HEK293T (cell line): Measurements from ENCODE around the gene PAPSS1.

Experiments used
- ARNT ChIP-seq: fragments of 450-650 bp; IDR thresholded peaks from 2 replicates; pipeline ENCODE4 v1.6.1; 2017; ENCODE audit warnings: mild to moderate bottlenecking
- BHLHE40 ChIP-seq: fragments of 450-650 bp; IDR thresholded peaks from 2 replicates; pipeline ENCODE4 v1.6.1; 2016; ENCODE audit warnings: mild to moderate bottlenecking, moderate library complexity, borderline replicate concordance
- NFRKB ChIP-seq: fragments of 450-650 bp; IDR thresholded peaks from 2 replicates; pipeline ENCODE4 v1.6.1; 2016; ENCODE audit warnings: mild to moderate bottlenecking, moderate library complexity
- SP1 ChIP-seq: fragments of 450-650 bp; IDR thresholded peaks from 2 replicates; pipeline ENCODE4 v1.6.1; 2017
- SUZ12 ChIP-seq: fragments of 450-650 bp; IDR thresholded peaks from 2 replicates; pipeline ENCODE4 v1.6.1; 2016; ENCODE audit warnings: mild to moderate bottlenecking

DNA sequence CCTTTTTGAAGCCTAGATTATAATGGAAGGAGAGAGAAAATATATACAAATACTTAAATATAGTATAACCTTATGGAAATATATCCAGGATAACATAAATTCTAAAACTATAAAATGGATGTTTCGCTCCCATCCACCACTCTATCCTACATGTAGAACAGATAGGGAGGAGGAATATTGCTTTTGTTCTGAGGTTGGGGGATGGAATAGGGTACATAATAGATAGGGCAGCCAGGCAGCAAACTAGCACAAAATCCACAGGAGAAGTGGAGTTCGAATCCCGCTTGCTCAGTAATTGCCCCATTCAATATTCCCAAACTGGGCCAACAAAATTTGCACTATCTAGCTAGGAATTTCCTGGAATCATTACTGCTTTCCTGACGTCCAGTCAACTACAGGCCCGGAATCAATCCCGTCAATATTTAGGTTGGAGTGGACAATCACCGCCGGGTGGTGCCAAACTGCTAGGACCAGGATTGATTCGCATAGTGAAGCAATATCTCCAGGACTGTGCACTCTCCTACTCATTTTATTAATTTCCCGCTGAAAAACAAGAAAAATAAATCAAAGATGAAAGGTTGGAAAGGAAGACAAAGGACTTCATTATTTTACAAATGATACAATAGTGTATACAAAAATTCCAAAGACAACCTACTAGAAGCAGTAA, 40.4 kb upstream of the PAPSS1 start:
- TF ChIP-seq SUZ12 (no peak), BHLHE40 (no peak), NFRKB (no peak), SP1 (no peak), ARNT (no peak)
